ENCODE results near the gene SLC9A1. TPM values are rescaled to one million over a fixed set of nuclear protein-coding genes. Genes with fewer than 3 reads are reported as not detected.

SLC9A1 gene
- total and polyA plus RNA-seq, 2 donors (not counting 1 experiment from before 2014, with no cell fraction given), result 7.3 to 22.5 TPM

DNA sequence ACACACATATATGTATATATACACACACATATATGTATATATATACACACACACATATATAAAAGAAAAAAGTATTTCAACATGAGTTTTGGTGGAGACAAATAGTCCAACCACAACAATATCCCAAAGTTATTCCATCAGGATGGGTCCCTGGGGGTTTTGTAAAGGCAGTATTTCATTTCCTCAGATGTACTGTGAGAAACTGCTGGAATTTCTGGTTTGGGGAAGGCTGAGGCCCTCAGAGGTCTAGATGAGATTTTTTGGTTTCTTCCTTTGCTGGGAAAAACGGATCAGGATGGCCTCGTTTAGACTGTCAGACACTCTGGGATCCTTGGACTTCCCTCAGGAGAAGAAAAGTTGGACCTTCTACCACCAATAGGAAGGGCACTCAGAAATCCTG, 105.8 kb downstream of the SLC9A1 start:
- H2AFZ ChIP-seq (ENCODE audit: insufficient read depth, low read depth, low read length, poor library complexity, severe bottlenecking), result no peak overlapping the region
- no peak overlapping the region for H3K4me2 ChIP-seq (replicated peaks; ENCODE audit: low read depth, low read length, poor library complexity, severe bottlenecking)
- ChIA-PET CTCF (no interaction called here), POLR2A (no interaction called here)
- Mint-ChIP-seq H3K4me3 (no peak overlapping the region), H3K9me3 (ENCODE audit: insufficient read depth) (no peaks in the 10 kb centered on the region), H3K27me3 (no peaks in the 10 kb centered on the region), H3K27ac (no peak overlapping the region), H3K4me1 (peaks cover 15% of the 10 kb centered on the region)
- 80% methylated on average over 1 of the region's 2 CpGs for WGBS (ENCODE audit: insufficient coverage)
- no peak overlapping the region for H3K4me3 ChIP-seq (ENCODE audit: control extremely low read depth in 1 of 5, extremely low read depth in 1 of 5, insufficient read depth in 1 of 5, low read depth in 2 of 5, low read length in 4 of 5)
- peaks cover 6 to 15% of the 10 kb centered on the region in 2 donors for H3K4me1 ChIP-seq (ENCODE audit: control insufficient read depth in 2 of 2, insufficient read depth in 2 of 2, low read length in 2 of 2)
- peaks cover 0 to 5% (median 0%) of the 10 kb centered on the region in 4 experiments for H3K27me3 ChIP-seq (replicated peaks in 1 of 4; ENCODE audit: control extremely low read depth in 1 of 4, control insufficient read depth in 3 of 4, insufficient read depth in 4 of 4, low read length in 3 of 4)
- no peaks in the 10 kb centered on the region for H4K20me1 ChIP-seq (ENCODE audit: control insufficient read depth, insufficient read depth, low read length, poor library complexity, severe bottlenecking)
- no peaks in the 10 kb centered on the region for H3K79me2 ChIP-seq (ENCODE audit: control insufficient read depth, insufficient read depth, low read length)
- no peaks in the 10 kb centered on the region for H3K36me3 ChIP-seq (replicated peaks in 1 of 2; ENCODE audit: control extremely low read depth in 1 of 2, control insufficient read depth in 1 of 2, extremely low read depth in 1 of 2, insufficient read depth in 2 of 2, low read length in 1 of 2)
- peaks cover 0 to 3% (median 0%) of the 10 kb centered on the region in 3 donors for H3K9me3 ChIP-seq (ENCODE audit: control extremely low read depth in 1 of 3, control insufficient read depth in 2 of 3, insufficient read depth in 1 of 3, low read length in 2 of 3)
- TF ChIP-seq CTCF (IDR thresholded peaks at IDR 0.05), result no peak
- no peak for TF ChIP-seq EZH2 (IDR thresholded peaks at IDR 0.05; ENCODE audit: borderline replicate concordance, insufficient read depth, low read depth, low read length, poor library complexity, severe bottlenecking)
- no peak overlapping the region for H3K9ac ChIP-seq (ENCODE audit: low read length)
- intact Hi-C loops (cut with micrococcal nuclease), result no loop called here
- ATAC-seq (ENCODE audit: low read depth) (no peak), DNase-seq (no peak)
- H3K27ac ChIP-seq (ENCODE audit: low read length in 2 of 2), result no peak overlapping the region

Other genes starting within 250 kb of the SLC9A1 start
- not detected in 2 replicates for gene NR0B2, start 241.2 kb downstream of the SLC9A1 start, total RNA-seq
- gene NR0B2, start 241.2 kb downstream of the SLC9A1 start, polyA plus RNA-seq, result not detected in 2 replicates
- gene NUDC, start 233.4 kb downstream of the SLC9A1 start, total RNA-seq, result 45.3 and 50.1 TPM in 2 replicates
- 28.3 and 40.6 TPM in 2 replicates for gene NUDC, start 233.4 kb downstream of the SLC9A1 start, polyA plus RNA-seq
- 0.74 and 1.4 TPM in 2 replicates for gene KDF1, start 194.7 kb downstream of the SLC9A1 start, total RNA-seq
- 1.3 and 2.6 TPM in 2 replicates for gene KDF1, start 194.7 kb downstream of the SLC9A1 start, polyA plus RNA-seq
- 2.1 and 2.3 TPM in 2 replicates for gene TRNP1, start 161.4 kb downstream of the SLC9A1 start, total RNA-seq
- gene TRNP1, start 161.4 kb downstream of the SLC9A1 start, polyA plus RNA-seq, result 0.06 and 0.54 TPM in 2 replicates
- 0.20 TPM in 1 of 2 replicates, not detected in the other for gene TENT5B, start 142.3 kb downstream of the SLC9A1 start, total RNA-seq
- gene TENT5B, start 142.3 kb downstream of the SLC9A1 start, polyA plus RNA-seq, result 0.07 TPM in 2 replicates
- gene WDTC1, start 79.5 kb upstream of the SLC9A1 start, total RNA-seq, result 69.1 and 70.9 TPM in 2 replicates
- 27.6 and 32.5 TPM in 2 replicates for gene WDTC1, start 79.5 kb upstream of the SLC9A1 start, polyA plus RNA-seq
- gene TMEM222, start 167.0 kb upstream of the SLC9A1 start, total RNA-seq, result 44.2 and 48.7 TPM in 2 replicates
- gene TMEM222, start 167.0 kb upstream of the SLC9A1 start, polyA plus RNA-seq, result 55.5 and 80.9 TPM in 2 replicates
- 156 and 159 TPM in 2 replicates for gene SYTL1, start 186.9 kb upstream of the SLC9A1 start, total RNA-seq
- gene SYTL1, start 186.9 kb upstream of the SLC9A1 start, polyA plus RNA-seq, result 444 and 459 TPM in 2 replicates
- gene MAP3K6, start 211.8 kb upstream of the SLC9A1 start, total RNA-seq, result 8.1 and 9.4 TPM in 2 replicates
- gene MAP3K6, start 211.8 kb upstream of the SLC9A1 start, polyA plus RNA-seq, result 10.3 and 11.0 TPM in 2 replicates
- not detected in 2 replicates for gene FCN3, start 219.7 kb upstream of the SLC9A1 start, total RNA-seq
- not detected in 2 replicates for gene FCN3, start 219.7 kb upstream of the SLC9A1 start, polyA plus RNA-seq
- gene CD164L2, start 228.2 kb upstream of the SLC9A1 start, total RNA-seq, result not detected in 2 replicates
- gene CD164L2, start 228.2 kb upstream of the SLC9A1 start, polyA plus RNA-seq, result not detected in 2 replicates
- gene GPR3, start 237.5 kb upstream of the SLC9A1 start, total RNA-seq, result not detected in 2 replicates
- 3.3 and 4.1 TPM in 2 replicates for gene GPR3, start 237.5 kb upstream of the SLC9A1 start, polyA plus RNA-seq